Colonic mucosa (tissue), 4 donors: Measurements from ENCODE around the gene MUC2. TPM values are rescaled to one million over a fixed set of nuclear protein-coding genes. Genes with fewer than 3 reads are reported as not detected.

ENCODE experiments used
- DNase-seq: peaks from one replicate; pipeline ENCODE4 v3.0.0-alpha.2; 2020
- H3K27ac ChIP-seq: fragments of 200-600 bp; one replicate; pipeline ENCODE4 v1.8.0; 2021
- H3K27me3 ChIP-seq: fragments of 200-600 bp; one replicate; pipeline ENCODE4 v1.8.0; 2021
- H3K36me3 ChIP-seq: fragments of 200-600 bp; one replicate; pipeline ENCODE4 v1.8.0; 2021
- H3K4me1 ChIP-seq: fragments of 200-600 bp; one replicate; pipeline ENCODE4 v1.8.0; 2021; ENCODE audit warnings: mild to moderate bottlenecking
- H3K4me3 ChIP-seq: fragments of 200-600 bp; one replicate; pipeline ENCODE4 v1.8.0; 2021
- H3K9ac ChIP-seq, 2 donors: one replicate each; pipeline ENCODE4 v1.7.0; 2013; ENCODE audit warnings: control low read depth in 2 of 2, low read depth in 2 of 2, low read length in 2 of 2
- H3K9me3 ChIP-seq: fragments of 200-600 bp; one replicate; pipeline ENCODE4 v1.8.0; 2021
- intact Hi-C: fragments of 100-400 bp; cut with DNase I; formaldehyde crosslinking; loops from one replicate; pipeline ENCODE4 v1.14.1; 2022
- total RNA-seq, 2 donors: library from RNA; stranded (reverse); fragmentation: NEBNext Ultra II Directional in 1 of 2; extraction: Animal tissue kit (Norgen Biotek cat#: 25700) in 1 of 2; gene quantifications; one replicate each; pipeline ENCODE4 v1.2.1, GENCODE V29; 2021
- TF ChIP-seq, protein P1 (sequence below): fragments of 200-600 bp; IDR thresholded peaks from one replicate; pipeline ENCODE4 v1.8.0; 2022; ENCODE audit warnings: antibody characterized with exemption, mild to moderate bottlenecking
- donor health status: healthy.
- donor health status: DM: no; HTN: no; CAD: no.
- donor health status: DM: no; HTN: no; CAD: no.

Gene MUC2
- total RNA-seq, 2 donors from 2014 or later = 1,230 to 1,438 TPM

DNA sequence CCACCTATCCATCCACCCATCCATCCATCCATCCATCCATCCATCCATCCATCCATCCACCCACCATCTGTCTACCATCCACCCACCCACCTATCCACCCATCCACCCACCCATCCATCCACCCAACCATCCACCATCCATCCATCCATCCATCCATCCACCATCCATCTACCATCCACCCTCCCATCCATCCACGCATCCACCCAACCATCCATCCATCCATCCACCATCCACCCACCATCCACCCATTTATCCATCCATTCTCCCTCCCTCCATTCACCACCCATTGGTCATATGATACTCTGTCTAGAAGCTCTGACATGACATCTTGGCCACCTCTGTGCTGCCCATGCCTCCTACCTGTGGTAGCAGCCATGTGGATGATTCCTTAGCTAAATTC is 31.7 kb downstream of the MUC2 start:
- TF ChIP-seq, protein P1, sequence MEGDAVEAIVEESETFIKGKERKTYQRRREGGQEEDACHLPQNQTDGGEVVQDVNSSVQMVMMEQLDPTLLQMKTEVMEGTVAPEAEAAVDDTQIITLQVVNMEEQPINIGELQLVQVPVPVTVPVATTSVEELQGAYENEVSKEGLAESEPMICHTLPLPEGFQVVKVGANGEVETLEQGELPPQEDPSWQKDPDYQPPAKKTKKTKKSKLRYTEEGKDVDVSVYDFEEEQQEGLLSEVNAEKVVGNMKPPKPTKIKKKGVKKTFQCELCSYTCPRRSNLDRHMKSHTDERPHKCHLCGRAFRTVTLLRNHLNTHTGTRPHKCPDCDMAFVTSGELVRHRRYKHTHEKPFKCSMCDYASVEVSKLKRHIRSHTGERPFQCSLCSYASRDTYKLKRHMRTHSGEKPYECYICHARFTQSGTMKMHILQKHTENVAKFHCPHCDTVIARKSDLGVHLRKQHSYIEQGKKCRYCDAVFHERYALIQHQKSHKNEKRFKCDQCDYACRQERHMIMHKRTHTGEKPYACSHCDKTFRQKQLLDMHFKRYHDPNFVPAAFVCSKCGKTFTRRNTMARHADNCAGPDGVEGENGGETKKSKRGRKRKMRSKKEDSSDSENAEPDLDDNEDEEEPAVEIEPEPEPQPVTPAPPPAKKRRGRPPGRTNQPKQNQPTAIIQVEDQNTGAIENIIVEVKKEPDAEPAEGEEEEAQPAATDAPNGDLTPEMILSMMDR = no peak
- Histone ChIP-seq H3K4me3 (no peak overlapping the region), H3K36me3 (no peaks in the 10 kb centered on the region), H3K27ac (no peak overlapping the region), H3K9ac (no peak overlapping the region), H3K27me3 (no peaks in the 10 kb centered on the region), H3K9me3 (no peaks in the 10 kb centered on the region), H3K4me1 (no peaks in the 10 kb centered on the region)
- intact Hi-C loops = no loop called here
- no peak for DNase-seq

DNA sequence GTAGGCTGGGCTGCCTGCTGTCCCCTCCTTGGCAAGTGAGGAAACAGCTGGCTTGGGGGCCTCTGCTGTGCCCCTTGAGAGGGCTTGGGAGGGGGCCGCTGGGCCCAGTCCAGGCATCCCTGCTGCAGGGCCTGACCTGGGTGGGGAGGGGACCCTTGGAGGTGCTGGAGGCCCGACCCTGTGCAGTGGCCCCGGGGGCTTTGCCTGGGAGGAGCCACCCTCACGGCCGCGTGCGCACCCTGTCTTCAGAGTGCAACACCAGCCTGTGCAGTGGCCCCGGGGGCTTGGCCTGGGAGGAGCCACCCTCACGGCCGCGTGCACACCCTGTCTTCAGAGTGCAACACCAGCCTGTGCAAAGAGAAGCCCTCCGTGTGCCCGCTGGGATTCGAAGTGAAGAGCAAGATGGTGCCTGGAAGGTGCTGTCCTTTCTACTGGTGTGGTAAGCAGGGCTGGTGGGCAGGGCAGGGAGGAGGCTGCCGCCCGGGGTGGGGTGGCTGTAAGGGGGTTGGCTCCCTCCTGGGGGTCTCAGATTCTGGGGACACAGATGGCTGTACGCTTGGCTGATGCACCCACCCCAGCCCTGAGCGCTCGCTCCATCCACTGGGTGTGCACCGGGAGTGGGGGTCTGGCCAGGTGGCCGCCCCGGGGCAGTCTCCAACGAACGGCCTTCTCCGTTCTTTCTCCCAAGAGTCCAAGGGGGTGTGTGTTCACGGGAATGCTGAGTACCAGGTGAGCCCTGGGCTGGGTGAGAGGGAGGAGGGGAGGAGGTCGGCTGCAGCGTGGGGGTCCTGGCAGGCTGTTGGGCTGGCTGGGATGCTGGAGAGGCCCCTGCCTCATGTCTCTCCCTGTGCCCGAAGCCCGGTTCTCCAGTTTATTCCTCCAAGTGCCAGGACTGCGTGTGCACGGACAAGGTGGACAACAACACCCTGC is 32.9 kb downstream of the MUC2 start:
- Histone ChIP-seq H3K9ac (no peak overlapping the region), H3K36me3 (no peaks in the 10 kb centered on the region), H3K9me3 (no peaks in the 10 kb centered on the region), H3K27ac (no peak overlapping the region), H3K27me3 (no peaks in the 10 kb centered on the region), H3K4me3 (no peak overlapping the region), H3K4me1 (no peaks in the 10 kb centered on the region)
- intact Hi-C loops = no loop called here
- TF ChIP-seq, protein P1 = no peak
- DNase-seq = no peak

DNA sequence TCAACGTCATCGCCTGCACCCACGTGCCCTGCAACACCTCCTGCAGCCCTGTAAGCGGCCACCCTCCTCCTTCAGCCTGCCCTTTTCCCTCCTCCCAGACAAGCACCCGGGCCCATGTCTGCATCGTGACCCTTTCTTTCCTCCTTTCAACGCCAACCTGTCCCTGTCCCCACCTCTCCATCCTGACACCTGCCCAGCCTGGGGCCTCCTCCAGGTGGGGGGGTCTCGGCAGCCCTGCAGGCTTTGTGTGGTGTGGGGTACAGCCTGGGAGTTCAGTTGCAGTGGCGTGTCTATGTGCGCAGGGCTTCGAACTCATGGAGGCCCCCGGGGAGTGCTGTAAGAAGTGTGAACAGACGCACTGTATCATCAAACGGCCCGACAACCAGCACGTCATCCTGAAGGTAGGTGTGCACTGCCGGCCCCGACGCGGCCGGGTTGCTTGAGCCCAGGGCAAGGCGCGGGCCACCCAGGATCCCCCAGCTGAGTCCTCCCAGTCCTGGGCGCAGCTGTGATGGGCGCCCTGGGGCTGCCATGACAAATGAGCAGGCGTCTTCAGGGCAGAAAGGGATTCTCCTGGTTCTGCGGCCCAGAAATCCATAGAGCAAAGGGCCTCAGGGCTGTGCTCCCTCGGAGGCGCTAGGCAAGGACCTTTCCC is 33.7 kb downstream of the MUC2 start:
- TF ChIP-seq, protein P1 = no peak
- H3K4me3 ChIP-seq = no peak overlapping the region
- no peak overlapping the region for H3K27ac ChIP-seq
- intact Hi-C loops = no loop called here
- H3K27me3 ChIP-seq = no peaks in the 10 kb centered on the region
- H3K4me1 ChIP-seq = no peaks in the 10 kb centered on the region
- no peak for DNase-seq
- no peak overlapping the region for H3K9ac ChIP-seq
- no peaks in the 10 kb centered on the region for H3K36me3 ChIP-seq
- no peaks in the 10 kb centered on the region for H3K9me3 ChIP-seq

DNA sequence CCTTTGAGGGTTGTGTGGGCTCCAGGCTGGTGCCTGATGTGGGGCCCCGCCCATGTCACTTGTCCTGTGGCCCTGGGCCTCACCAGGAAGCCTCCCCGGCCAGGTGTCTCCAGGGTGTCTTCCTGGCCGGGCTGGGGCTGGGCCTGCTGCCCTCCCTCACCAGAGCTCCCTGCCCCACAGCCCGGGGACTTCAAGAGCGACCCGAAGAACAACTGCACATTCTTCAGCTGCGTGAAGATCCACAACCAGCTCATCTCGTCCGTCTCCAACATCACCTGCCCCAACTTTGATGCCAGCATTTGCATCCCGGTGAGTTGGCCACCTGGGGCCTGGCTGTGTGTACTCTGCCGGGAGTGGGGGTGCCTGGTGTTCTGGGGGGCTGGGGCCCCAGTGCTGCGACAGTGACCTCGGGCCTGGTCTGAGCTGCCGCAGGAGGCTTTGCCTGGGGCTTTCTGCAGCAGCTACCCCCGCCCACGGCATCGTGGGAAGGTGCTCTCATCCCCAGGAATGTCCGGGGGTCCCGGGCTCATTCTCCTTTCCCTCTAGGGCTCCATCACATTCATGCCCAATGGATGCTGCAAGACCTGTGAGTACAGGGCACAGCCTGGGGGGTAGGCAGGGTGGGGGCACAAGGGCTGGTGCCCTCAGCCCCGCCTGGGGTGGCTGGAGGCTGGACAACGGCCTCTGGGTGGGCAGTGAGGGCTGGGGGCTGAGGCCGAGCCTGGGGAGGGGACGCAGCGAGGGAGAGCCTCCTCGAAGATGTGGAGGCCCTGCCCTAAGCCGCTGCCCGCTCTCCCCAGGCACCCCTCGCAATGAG is 34.6 kb downstream of the MUC2 start:
- no peaks in the 10 kb centered on the region for H3K4me1 ChIP-seq
- no peaks in the 10 kb centered on the region for H3K36me3 ChIP-seq
- TF ChIP-seq, protein P1 = no peak
- no peak overlapping the region for H3K27ac ChIP-seq
- no peaks in the 10 kb centered on the region for H3K27me3 ChIP-seq
- no peak overlapping the region for H3K9ac ChIP-seq
- no peaks in the 10 kb centered on the region for H3K9me3 ChIP-seq
- intact Hi-C loops = no loop called here
- no peak overlapping the region for H3K4me3 ChIP-seq
- DNase-seq = no peak
